Mesendoderm (in vitro differentiated cells): ENCODE data around the gene RNPS1.

Experiments
- DNase-seq: peaks from one replicate; pipeline ENCODE4 v3.0.0; 2013
- H2AK5ac ChIP-seq: 2 replicates; pipeline ENCODE4 v1.6.1; 2013; ENCODE audit warnings: low read length, inconsistent platforms
- H2BK120ac ChIP-seq: 2 replicates; pipeline ENCODE4 v1.6.1; 2013; ENCODE audit warnings: low read depth, mild to moderate bottlenecking, low read length, moderate library complexity, mixed read lengths
- H2BK15ac ChIP-seq: replicated peaks from 2 replicates; pipeline ENCODE4 v1.6.1; 2013; ENCODE audit warnings: low read depth, mild to moderate bottlenecking, moderate library complexity
- H2BK5ac ChIP-seq: 2 replicates; pipeline ENCODE4 v1.6.1; 2013; ENCODE audit warnings: low read length, inconsistent platforms
- H3K18ac ChIP-seq: 2 replicates; pipeline ENCODE4 v1.6.1; 2013; ENCODE audit warnings: mild to moderate bottlenecking, low read length, mixed read lengths
- H3K23ac ChIP-seq: one replicate; pipeline ENCODE4 v1.6.1; 2013; ENCODE audit warnings: low read length
- H3K27ac ChIP-seq: 2 replicates; pipeline ENCODE4 v1.5.1; 2013; ENCODE audit warnings: low read depth, mild to moderate bottlenecking, inconsistent platforms, low read length, moderate library complexity
- H3K27me3 ChIP-seq: 2 replicates; pipeline ENCODE4 v1.6.1; 2013; ENCODE audit warnings: low read length, control low read depth, mild to moderate bottlenecking, inconsistent platforms; ENCODE audit not compliant: insufficient read depth, poor library complexity
- H3K36me3 ChIP-seq: 2 replicates; pipeline ENCODE4 v1.6.1; 2013; ENCODE audit warnings: low read length, inconsistent platforms; ENCODE audit not compliant: control insufficient read depth, insufficient read depth
- H3K4ac ChIP-seq: one replicate; pipeline ENCODE4 v1.6.1; 2013; ENCODE audit warnings: low read depth, mild to moderate bottlenecking, low read length, moderate library complexity
- H3K4me1 ChIP-seq: 2 replicates; pipeline ENCODE4 v1.6.1; 2013; ENCODE audit warnings: low read depth, low read length, inconsistent platforms; ENCODE audit not compliant: control insufficient read depth
- H3K4me2 ChIP-seq: 2 replicates; pipeline ENCODE4 v1.6.1; 2013; ENCODE audit warnings: low read length
- H3K4me3 ChIP-seq: 2 replicates; pipeline ENCODE4 v1.5.1; 2013; ENCODE audit warnings: mild to moderate bottlenecking, low read length
- H3K56ac ChIP-seq: one replicate; pipeline ENCODE4 v1.6.1; 2013; ENCODE audit warnings: low read length
- H3K79me1 ChIP-seq: 2 replicates; pipeline ENCODE4 v1.6.1; 2013; ENCODE audit warnings: low read length, inconsistent platforms
- H3K79me2 ChIP-seq: 2 replicates; pipeline ENCODE4 v1.6.1; 2013; ENCODE audit warnings: mild to moderate bottlenecking, low read length; ENCODE audit not compliant: control insufficient read depth, insufficient read depth
- H3K9ac ChIP-seq: 2 replicates; pipeline ENCODE4 v1.6.1; 2013; ENCODE audit warnings: low read length, inconsistent platforms
- H4K5ac ChIP-seq: one replicate; pipeline ENCODE4 v1.6.1; 2013; ENCODE audit warnings: low read length
- H4K8ac ChIP-seq: one replicate; pipeline ENCODE4 v1.6.1; 2013; ENCODE audit warnings: low read depth, mild to moderate bottlenecking, control low read depth, low read length, moderate library complexity
- WGBS: extraction: QIAGEN DNeasy Blood & Tissue Kit; methylation state at CpG from one replicate; pipeline ENCODE4 v1.1.7; 2013; ENCODE audit warnings: low lambda C conversion rate, missing lambda C conversion rate; ENCODE audit not compliant: insufficient coverage; ENCODE audit errors: extremely low coverage; 5-methylcytosine and 5-hydroxymethylcytosine counted together

Gene RNPS1

DNA sequence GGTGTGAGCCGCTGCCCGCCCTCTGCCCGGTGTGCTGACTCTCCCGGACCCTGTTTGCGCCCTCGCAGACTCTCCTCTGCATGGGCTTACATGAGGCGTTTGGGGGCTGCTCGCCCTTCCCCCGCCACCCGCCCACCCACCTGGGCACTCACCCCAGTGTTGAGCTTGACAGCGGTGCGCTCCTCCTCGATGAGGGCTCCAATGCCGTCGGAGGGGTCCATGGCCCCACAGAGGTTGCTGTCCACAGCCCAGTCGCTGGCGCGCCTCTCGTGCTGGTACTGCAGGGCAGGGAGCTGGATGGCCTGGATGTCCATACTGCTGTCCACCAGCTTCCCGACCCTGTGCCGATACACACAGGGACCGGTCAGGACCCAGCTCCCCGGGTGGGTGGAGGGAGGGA, 21.4 kb upstream of the RNPS1 start:
- Histone ChIP-seq H4K5ac (no peak overlapping the region), H3K9ac (no peak overlapping the region), H3K4me2 (no peak overlapping the region), H3K27ac (no peak overlapping the region), H2BK15ac (no peak overlapping the region), H3K36me3 (no peaks in the 10 kb centered on the region), H3K4me1 (no peaks in the 10 kb centered on the region), H3K4ac (no peak overlapping the region), H2BK5ac (no peak overlapping the region), H3K23ac (no peak overlapping the region), H3K56ac (no peak overlapping the region), H3K27me3 (no peaks in the 10 kb centered on the region), H3K79me1 (no peaks in the 10 kb centered on the region), H2AK5ac (no peak overlapping the region), H4K8ac (no peak overlapping the region), H3K18ac (no peak overlapping the region), H3K4me3 (no peak overlapping the region), H3K79me2 (no peaks in the 10 kb centered on the region), H2BK120ac (no peak overlapping the region)
- DNase-seq: no peak
- WGBS: no CpG with 5 or more reads among the region's 23 CpGs

DNA sequence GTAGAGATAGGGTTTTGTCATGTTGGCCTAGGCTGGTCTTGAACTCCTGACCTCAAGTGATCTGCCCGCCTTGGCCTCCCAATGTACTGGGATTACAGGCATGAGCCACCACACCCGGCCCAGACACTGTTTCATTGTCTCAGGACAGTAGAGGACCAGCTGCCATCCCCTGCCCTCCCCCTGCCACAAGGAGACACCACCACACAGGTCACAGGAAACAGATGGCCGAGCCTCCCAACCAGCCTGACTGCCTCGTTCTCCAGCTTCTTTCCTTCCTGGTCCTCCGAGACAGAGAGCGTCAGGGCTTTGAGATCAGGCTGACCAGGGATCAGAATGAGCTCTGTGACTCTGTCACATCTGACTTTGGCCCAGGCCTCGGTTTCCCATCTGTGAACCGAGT, 20.8 kb upstream of the RNPS1 start:
- Histone ChIP-seq H4K8ac (no peak overlapping the region), H3K4me2 (no peak overlapping the region), H3K27me3 (no peaks in the 10 kb centered on the region), H3K18ac (no peak overlapping the region), H3K79me1 (no peaks in the 10 kb centered on the region), H3K36me3 (no peaks in the 10 kb centered on the region), H2BK5ac (no peak overlapping the region), H3K4ac (no peak overlapping the region), H3K9ac (no peak overlapping the region), H2AK5ac (no peak overlapping the region), H3K4me1 (no peaks in the 10 kb centered on the region), H3K56ac (no peak overlapping the region), H3K27ac (no peak overlapping the region), H4K5ac (no peak overlapping the region), H3K23ac (no peak overlapping the region), H2BK15ac (no peak overlapping the region), H3K79me2 (no peaks in the 10 kb centered on the region), H3K4me3 (no peak overlapping the region), H2BK120ac (no peak overlapping the region)
- DNase-seq: no peak
- WGBS: no CpG with 5 or more reads among the region's 8 CpGs

DNA sequence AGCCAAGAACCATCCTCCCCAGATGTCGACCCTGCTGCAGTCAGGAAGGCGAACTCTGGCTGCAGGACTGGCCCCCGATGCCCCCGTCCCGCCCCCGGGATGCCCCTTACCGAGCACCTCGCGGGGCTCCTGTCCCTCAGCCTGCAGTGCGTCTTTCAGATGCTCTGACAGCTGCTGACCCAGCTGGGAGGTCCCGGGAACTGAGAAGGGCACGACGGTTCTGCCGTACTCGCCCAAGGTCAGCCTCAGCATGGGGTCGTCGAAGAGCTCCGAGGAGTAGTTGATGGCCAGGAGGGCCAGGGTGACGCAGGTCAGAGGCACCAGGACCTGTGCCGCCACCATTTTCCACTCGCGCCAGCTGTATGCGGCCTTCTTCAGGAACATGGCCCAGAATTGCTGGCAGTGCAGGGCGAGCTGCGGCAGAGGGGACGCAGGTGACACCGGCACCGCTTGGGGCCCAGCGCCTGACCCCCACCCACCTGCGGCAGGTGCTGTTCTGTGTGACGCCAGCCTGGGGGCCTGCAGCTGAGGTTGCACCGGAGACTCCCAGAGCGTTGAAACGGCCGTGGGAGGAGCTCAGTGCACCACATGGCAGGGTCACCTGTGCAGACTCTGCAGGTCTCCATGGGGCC, 20.1 kb upstream of the RNPS1 start:
- Histone ChIP-seq H3K9ac (no peak overlapping the region), H2BK15ac (no peak overlapping the region), H3K4me1 (no peaks in the 10 kb centered on the region), H2BK120ac (no peak overlapping the region), H3K36me3 (no peaks in the 10 kb centered on the region), H3K4me2 (no peak overlapping the region), H3K56ac (no peak overlapping the region), H3K27ac (no peak overlapping the region), H4K5ac (no peak overlapping the region), H2BK5ac (no peak overlapping the region), H3K27me3 (no peaks in the 10 kb centered on the region), H4K8ac (no peak overlapping the region), H3K18ac (no peak overlapping the region), H3K79me2 (no peaks in the 10 kb centered on the region), H2AK5ac (no peak overlapping the region), H3K4me3 (no peak overlapping the region), H3K23ac (no peak overlapping the region), H3K4ac (no peak overlapping the region), H3K79me1 (no peaks in the 10 kb centered on the region)
- no CpG with 5 or more reads among the region's 35 CpGs for WGBS
- DNase-seq: no peak

DNA sequence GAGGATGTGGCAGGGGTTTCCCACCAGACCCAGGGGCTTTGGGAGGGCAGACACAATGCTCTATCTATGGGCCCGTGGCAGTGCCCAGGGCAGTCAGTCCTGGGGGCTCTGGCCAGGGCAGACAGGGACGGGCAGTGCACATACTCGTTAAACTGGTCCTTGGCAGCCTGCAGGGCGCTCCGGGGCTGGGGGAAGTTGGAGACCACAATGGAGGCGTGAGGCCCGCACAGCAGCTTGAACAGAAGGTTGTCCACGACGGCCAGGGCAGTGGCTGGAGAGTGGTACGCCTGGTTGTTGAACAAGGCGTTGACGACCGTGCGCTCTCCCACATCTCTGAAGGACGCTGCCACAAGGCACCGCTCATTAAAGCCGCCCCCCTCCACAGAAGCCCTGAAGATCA, 18.6 kb upstream of the RNPS1 start:
- Histone ChIP-seq H4K5ac (no peak overlapping the region), H2BK120ac (no peak overlapping the region), H3K4me2 (no peak overlapping the region), H4K8ac (no peak overlapping the region), H2BK5ac (no peak overlapping the region), H3K56ac (no peak overlapping the region), H3K36me3 (no peaks in the 10 kb centered on the region), H3K79me1 (no peaks in the 10 kb centered on the region), H3K27ac (no peak overlapping the region), H3K27me3 (no peaks in the 10 kb centered on the region), H3K4me3 (no peak overlapping the region), H2AK5ac (no peak overlapping the region), H3K9ac (no peak overlapping the region), H2BK15ac (no peak overlapping the region), H3K4ac (no peak overlapping the region), H3K23ac (no peak overlapping the region), H3K18ac (no peak overlapping the region), H3K79me2 (no peaks in the 10 kb centered on the region), H3K4me1 (no peaks in the 10 kb centered on the region)
- WGBS: no CpG with 5 or more reads among the region's 17 CpGs
- DNase-seq: no peak

DNA sequence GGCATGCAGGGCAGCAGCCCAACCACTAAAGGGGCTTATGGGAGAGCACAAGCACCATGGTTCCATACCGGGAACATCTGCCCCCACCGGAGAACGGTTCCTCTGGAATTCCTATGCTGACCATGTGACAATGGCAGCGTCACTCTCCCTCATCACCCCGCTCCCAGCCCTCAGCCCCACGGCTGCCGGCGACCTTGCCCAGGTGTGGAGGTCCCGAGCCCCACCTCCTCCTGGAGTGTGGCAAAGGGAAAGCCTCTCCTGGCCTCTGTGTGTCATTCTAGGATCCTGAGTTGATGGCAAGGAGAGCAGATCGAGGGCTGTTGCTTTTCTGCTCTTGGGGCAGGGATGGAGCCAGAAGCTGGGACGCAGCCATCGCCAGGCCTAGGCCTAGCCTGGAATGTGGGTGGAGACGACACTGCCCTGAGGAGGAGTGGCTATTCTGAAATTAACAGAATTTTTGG, 17.8 kb upstream of the RNPS1 start:
- WGBS: no CpG with 5 or more reads among the region's 13 CpGs
- Histone ChIP-seq H3K4ac (no peak overlapping the region), H3K4me3 (no peak overlapping the region), H2BK5ac (no peak overlapping the region), H3K23ac (no peak overlapping the region), H4K8ac (no peak overlapping the region), H3K27me3 (no peaks in the 10 kb centered on the region), H3K56ac (no peak overlapping the region), H3K79me1 (no peaks in the 10 kb centered on the region), H3K18ac (no peak overlapping the region), H2BK120ac (no peak overlapping the region), H3K4me1 (no peaks in the 10 kb centered on the region), H2AK5ac (no peak overlapping the region), H3K4me2 (no peak overlapping the region), H3K36me3 (no peaks in the 10 kb centered on the region), H3K27ac (no peak overlapping the region), H3K79me2 (no peaks in the 10 kb centered on the region), H4K5ac (no peak overlapping the region), H3K9ac (no peak overlapping the region), H2BK15ac (no peak overlapping the region)
- no peak for DNase-seq
